HG03097 (cell line): ENCODE measurements around the gene LRP1-AS.
A peak's percentile ranks its signal among the peaks of the same experiment; 100 is the strongest.
"Not testable (repeated sequence)": the region's sequence is repeated elsewhere in the genome, so short reads cannot be mapped to it uniquely, and the experiment has no call there.

Experiments
- ATAC-seq: cut with Tn5 transposase; IDR thresholded peaks from one replicate; pipeline ENCODE4 v1.9.1; 2021; ENCODE audit not compliant: unreplicated experiment, low FRiP score

Gene LRP1-AS

DNA sequence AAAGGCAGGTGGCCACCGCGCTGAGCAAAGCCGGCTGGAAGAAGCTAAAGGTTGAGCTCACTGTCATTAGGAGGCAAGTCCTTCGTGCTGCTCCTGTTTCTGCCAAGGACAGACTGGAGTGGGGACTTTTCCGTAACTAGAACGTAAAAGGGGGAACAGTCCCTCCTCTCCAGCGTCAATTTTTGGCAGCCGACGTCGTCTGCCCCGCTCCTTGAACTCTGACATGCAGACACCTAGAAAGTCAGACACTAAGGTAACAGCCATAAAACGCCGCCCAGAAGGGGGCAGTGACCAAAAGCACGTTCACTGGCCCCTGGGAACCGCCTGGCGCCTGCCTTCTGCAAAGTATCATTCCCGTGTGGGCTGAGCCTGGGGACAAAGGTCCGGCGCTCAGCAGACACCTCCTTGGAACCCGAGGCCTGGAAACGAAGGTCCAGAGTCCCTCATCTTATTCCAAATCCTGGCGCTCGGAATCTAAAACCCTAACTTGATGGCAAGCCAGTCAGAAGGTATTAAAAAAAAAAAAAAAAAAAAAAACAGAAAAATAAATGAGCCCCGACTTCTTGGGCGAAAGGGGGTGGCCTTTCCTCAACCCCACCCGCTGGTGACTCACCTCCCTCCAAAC is 20.2 kb downstream of the LRP1-AS start:
- ATAC-seq, result no peak

DNA sequence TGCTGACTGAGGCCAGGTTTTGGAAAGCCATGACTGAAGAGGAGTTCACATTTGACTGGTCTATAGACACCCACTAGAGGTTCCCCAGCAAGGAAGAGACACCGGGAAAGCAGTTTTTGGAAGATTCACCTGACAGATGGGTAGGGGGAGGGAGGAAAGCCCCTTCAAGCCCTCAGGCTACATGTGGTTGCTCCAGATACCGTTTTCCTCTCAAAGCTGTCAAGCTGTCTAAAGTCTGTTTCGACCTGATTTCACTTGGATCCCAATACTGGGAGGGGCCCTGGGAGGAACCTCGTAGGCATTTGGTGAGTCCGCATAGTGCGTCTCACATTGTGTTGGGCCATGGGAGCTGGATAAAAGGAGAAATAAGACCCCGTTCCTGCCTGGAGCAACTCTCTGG is 20.9 kb downstream of the LRP1-AS start:
- ATAC-seq, result no peak

DNA sequence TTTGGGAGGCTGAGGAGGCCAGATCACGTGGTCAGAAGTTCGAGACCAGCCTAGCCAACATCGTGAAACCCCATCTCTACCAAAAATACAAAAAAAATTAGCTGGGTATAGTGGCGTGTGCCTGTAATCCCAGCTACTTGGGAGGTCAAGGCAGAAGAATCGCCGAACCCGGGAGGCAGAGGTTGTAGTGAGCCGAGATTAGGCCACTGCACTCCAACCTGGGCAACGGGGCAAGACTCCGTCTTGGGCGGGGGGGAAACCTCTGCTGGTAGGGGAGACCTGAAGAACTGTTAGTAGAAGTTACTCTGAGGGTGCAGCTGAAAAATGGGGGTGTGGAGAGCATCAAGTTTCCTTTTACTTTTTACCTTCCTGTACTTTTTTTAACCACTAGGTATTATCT is 21.4 kb downstream of the LRP1-AS start:
- no peak for ATAC-seq

DNA sequence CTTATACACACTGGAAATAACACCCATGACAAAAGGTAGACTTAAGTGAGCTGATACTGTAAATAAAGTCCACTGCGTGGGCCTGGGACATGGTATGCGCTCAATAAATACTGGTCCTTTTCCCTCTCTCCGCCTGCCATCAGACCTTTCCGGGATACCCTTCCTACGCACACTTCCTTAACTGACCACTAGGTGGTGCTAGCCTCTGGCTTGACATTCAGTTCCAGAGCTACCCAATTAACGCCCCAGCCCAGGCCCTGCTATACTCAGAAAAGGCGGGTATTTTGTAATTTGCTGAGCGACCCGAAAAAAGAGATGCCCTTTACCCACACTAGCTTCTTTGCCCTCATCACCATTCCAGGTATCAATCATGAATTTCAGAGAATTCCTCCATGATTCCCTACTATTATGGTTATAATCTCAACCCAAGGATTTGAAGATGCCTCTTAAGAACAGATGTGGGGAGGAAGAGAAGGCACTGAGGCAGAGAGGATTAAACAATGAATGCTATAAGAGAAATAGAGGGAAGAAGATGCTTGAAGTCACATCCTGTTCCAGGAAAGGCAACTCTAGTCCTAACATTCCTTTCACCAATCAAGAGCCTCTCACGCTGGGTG is 23.1 kb downstream of the LRP1-AS start:
- no peak for ATAC-seq

DNA sequence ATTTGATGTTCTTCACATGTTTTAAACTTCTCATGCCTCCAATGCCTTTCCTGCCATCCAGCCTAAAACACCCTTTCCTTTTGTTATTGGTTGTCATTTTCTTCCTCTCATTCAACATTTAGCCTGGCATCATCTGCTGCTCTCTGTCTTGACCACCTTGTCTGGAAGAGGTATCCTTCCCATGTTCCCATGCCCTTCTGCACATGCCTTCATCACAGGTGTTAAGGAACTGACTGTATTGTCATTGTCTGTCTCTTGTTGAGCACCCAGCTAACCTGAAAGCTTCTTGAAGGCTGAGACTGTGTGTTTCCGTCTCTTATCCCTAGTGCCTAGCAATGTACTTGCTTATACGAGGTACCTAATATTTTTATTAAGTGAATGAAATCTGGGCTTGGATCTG is 23.6 kb downstream of the LRP1-AS start:
- ATAC-seq, result no peak

DNA sequence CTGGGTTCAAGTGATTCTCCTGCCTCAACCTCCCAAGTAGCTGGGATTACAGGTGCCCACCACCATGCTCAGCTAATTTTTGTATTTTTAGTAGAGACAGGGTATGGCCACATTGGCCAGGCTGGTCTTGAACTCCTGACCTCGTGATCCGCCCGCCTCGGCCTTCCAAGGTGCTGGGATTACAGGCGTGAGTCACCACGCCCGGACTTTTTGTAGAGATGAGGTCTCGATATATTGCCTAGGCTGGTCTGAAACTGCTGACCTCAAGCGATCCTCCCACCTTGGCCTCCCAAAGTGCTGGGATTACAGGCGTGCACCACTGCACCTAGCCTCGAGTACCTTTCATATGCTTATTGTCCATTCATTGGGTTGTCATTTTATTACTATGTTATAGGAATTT is 26.7 kb downstream of the LRP1-AS start:
- ATAC-seq, result not testable (repeated sequence)

DNA sequence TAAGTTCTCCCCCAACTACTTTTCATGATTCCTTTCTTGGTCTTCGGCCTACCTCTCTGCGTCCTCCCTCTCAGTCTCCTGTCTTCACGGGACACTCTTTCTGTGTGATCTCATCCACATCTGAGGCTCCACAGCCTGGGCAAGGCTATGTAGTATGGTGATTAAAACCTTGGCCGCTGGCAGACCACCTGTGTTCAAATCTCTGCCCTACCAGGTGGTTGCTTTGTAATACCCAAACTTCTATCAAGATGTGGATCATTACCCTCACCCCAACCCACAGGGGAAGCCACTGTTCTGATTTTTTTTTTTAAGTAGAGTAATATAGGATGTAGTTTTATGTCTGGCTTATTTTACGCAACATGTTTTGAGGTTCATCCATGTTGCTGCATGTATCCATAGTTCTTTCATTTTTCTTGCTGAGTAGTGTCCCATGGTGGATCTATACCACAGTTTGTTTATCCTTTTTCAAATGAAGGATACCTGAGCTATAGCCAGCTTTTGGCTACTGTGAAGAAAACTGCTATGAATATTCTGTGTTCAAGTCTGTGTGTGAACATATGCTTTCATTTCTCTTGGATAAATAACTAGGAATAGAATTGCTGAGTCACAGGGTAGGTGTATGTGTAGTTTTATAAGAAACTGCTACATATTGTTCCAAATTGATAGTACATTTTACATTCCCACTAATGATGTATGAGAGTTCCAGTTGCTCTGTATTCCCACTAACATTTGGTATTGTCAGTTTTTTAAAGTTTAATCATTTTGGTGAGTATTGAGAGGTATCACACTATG is 27.9 kb downstream of the LRP1-AS start:
- no peak for ATAC-seq

DNA sequence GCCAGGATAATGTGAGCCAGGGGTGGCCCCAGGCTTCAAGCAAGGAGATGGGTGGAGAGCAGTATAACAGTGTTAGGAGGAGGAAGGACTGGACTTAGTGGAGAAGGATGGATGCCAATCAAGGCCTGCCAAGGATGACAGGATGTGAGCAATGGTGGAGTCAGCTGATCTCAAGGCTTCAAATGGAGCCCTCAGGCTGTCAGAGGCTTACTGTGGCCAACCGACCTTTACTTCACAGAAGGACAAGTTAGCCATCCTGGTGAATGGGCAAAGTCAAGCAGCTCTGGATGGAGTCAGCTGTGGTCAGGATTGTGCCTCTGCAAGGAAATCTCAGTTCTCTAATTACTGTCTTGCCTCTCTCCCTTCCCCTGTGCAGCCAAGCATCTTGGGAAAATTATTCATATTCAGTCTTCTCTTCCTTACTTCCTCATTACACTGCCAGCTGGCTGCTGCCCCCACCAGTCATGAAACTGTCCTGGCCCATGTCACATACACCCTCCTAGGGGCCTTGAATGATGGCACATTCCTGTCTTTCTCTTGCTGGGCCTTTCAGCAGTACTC is 28.6 kb downstream of the LRP1-AS start:
- ATAC-seq, result no peak

DNA sequence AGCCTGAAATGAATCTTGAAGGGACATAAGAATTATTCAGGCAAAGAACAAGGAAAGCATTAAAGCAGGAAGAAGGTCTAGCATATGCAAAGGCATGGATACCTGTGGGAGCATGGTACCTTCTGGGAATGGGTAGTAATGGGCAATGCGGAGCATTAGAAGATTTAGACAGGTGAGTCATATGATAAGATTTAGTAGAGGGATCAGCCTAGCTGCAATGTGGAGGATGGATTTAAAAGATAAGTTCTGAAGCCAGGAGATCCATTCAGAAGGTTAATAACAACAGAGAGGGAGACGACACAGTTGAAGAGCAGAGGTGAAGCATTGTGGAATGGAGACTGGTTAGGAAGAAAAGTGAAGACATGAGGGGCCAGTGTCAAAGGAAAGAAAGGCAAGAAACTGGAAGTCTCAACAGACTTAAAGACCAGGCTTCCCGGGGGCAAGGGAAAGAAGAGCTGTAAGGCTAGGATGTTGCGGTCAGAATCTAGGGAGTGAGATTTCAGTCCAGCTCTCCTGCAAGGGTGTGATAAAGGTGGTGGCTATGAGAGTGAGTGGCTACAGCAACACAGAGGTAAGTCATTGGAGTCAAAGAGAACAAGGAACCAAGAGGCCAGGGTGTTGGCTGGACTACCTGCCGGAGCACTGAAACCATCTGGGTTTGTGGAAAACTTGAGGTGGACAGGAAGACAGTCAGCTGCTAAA is 30.7 kb downstream of the LRP1-AS start:
- no peak for ATAC-seq

DNA sequence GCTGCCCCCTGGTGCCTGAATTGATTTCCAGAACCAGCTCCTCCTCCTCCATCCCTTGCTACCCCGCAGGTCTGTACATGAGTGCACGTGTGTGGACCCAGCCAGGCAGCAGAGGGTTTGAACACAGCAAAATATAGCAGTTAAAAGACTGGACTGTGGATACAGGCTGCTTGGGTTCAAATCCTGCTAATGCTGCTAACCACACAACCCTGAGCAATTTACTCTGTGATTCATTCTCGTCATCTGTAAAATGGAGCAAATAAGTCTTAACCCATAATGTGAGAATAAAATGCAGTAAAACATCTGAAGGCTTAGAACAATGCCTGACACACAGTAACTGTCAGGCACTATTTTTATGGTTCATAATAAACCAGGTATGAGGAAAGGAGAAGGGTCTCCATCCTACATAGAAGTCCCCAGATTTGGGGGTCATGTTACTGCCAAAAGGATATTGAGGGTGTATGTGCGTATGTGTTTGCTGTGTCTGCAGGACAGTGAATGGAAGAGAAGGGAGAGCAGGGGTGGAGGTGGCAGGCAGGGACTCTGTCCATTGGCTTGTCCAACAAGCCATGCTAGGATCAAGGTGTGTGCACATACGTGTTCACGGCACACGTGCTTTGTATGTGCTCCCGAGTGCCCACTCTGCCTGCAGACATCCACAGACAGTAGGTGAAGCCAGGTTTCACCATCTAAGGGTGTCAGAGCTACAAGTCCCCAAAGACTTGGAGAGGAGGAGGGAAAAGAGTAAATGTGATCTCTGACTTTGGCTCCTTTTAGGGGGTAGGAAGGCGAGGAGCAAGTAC is 34.7 kb downstream of the LRP1-AS start:
- peak; percentile 42 for ATAC-seq

DNA sequence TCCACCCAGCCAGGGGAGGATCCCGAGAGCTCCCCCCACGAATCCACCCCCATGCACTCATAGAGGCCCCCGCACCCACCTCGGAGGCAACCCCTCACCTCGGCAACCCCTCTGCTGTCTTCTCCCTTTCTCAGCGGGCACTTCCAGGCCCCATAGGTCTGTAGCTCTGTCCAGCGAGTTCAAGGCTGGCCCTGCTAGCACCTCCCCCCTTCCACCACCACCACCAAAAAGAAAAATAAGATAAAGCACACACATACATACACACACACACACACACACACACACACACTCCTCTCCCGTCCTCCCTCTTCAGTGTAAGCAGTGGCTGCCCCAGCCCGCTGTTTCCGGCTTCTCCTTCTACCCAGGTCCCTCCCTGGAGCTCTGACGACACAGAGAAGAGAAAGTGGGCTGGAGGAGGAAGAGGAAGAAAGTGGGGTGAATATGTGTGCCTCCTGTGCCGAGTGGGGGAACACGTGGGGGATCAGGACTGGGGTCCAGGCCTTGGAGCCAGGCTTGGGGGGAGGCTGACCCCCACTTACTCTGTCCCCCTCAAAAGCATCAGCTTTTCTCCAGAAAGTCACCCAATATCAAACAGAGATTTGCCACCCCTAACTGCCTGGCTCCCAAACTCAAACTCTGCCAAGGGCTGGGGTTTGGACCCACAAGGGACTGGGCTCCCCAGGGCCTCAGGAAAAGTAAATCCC is 36.2 kb downstream of the LRP1-AS start, which contains the start of gene STAT6:
Gene STAT6, minus strand, starts transcription at position 332 of the 704 bp plus-strand sequence. CDS start 3,084 bp downstream, outside the sequence.
- ATAC-seq, result peak; percentile 39

- ATAC-seq, result peak; percentile 46
Measured at GRCh38 chr12:57110104-57111030, 37.1 kb downstream of the LRP1-AS start.

DNA sequence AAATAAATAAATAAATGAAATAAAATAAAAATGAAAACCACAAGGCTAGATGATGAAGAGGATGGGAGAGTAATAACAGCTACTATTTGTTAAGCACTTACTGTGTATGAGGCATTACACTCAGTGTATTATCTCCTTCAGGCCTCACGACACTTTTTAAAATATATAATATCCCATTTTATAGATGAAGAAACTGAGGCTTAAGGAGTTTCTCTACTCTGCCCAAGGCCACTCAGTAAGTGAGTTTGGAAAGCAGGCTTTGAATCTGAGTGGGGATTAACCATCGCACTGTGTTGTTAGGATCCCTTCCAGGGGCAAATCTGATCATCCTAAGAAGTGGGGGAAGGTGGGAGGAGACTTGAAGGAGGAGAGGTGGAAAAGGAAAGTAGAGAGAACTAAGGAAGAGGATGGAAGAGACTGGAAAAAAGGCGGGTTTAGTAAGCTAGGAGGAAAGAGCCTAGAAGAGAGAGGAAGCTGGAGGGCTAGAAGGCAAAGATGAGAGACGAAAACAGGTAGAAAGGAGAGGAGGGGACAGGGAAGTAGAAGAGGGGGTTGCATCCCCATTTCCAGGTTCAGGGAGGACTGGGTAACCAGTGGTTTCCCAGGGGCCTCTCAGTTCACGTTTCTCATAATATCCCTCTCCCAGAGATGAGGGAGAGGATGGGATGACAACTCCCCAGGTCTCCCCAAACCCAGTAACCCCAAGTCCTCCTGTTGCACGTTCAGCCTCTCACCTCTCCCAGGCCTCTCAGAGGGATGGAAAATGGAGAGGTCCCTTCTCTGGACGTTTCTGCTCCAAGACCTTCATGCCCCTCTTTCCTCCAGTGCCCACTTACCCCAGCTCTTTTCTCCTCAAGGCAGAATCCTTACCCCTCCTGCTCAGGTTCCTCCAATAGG is 38.0 kb downstream of the LRP1-AS start:
- no peak for ATAC-seq

GRCh38 chr12:57107456-57108155 is 39.8 kb downstream of the LRP1-AS start:
- ATAC-seq, result no peak

DNA sequence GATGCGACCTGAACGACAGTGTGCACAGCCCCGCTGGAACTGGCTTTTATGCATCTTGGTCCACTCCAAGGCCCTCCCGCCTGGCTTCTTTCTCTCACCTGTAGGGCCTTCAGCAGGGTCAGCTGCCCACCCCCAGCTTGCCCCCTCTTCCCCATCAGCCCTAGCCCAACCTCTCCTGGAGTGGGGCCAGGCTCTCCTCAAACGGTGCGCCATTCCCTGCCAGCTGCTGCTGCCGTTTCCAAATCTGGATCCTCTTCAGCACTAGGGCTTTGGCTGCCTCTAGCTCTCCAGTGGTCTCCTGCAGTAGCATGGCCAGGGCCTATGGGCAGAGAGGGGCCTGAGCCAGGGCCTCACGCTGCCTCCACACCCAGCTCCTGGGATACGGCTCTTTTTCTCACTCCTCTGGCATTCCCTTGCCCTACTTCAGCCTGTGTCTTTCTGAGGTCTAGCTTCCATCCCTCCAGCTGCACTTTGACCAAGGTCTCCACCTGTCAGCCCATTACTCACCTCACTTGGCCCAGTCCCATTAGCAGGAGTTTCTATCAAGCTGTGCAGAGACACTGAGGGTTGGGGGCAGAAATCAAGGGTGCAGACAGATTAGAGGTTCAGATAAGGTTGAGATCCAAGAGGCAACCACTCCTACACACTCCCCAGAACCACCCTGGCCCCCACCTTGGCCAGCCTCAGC is 41.3 kb downstream of the LRP1-AS start:
- ATAC-seq, result no peak
